ENCODE data around the gene PMPCA.

PMPCA gene

DNA sequence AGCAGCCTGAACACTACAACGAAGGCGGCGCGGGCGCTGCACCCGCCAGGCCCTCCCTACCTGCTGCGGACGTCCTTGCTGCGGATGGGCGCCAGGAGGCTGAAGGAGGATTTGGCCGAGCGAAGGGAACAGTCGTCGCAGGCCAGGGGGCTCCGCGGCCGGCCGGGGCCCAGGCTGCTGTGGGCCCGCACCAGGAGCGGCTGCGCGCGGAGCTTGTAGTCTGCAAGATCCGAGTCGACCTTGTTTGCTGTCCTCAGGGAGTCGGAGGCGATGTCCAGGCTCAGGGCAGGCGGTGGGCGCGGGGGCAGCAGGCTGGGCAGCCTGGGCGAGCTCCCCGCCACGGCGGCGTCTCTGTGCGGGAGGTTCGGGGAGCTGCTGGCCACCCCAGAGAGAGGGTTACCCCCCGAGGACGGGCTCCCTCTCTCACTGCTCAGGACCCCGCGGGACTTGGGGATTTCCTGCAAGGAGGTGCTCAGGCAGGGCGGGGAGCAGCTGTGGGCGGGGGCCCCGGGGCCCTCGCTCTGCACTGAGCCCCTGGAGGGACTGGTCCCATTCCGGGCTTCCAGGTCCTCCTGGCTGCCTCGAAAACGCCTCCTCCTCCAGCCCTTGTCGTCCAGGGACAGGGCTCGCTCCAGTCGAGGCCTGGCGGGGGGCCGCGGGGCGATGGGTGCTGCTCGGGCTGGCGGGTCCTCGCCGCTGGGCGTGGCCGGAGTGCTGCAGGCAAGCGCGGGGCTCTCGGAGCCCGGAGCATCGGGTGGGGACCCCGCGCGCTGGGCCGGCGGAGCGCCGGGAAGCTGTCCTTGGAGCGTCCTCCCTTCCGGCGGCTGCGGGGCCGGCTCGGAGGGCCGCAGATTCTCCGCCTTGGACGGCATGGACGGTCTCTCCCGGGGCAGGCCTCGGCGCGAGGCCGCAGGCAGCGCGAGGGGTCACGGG is 28.4 kb downstream of the PMPCA start:
- peak; percentile 31 to 58 (median 47) for DNase-seq

DNA sequence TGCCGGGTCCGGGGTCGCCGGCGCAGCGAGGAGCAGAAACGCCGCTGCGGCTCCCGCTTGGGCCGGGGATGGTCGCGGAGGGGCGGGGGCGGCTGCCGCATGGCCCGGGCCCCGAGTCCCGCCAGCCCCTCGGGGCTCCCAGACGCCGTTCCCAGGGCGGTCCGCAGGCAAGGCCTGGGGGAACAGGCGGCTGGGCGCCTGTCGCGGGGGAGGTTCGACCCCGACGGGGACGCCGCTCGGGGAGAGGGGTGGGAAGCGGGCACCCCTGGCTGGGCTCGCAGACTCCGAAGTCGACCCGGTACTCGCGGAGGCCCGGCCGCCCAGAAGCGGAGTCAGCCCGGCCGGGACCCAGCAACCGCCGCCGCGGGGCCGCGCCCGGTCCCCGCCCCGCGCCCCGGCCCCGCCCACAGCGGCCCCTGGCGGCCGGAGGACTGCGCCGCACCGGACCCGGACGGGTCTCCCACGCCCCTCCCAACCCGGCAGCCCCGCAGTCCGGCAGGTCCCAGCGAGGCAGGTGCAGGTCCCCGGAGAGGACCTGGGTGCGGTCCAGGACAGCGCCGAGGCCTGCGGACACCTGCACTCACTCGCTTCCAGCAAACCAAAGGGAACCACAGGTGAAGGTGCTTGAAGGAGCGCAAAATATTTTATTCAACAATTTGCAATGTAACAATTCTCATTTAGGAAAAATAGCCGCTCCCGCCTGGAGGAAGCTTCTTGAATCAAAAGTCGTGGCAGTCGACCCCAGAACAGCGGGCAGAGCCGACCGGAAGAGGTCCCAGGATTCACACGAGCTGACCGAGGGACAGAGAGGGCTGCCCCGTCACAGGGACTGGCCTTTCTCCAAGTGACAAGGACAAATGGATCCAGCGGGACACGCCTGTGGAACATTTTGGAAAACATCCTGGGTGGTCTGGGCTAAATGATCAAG is 29.3 kb downstream of the PMPCA start, which contains the start of gene INPP5E:
Gene INPP5E, minus strand, starts transcription at position 365 of the 928 bp plus-strand sequence. CDS start 426 bp downstream, outside the sequence.
- peak; percentile 59 to 83 (median 71) for DNase-seq

DNA sequence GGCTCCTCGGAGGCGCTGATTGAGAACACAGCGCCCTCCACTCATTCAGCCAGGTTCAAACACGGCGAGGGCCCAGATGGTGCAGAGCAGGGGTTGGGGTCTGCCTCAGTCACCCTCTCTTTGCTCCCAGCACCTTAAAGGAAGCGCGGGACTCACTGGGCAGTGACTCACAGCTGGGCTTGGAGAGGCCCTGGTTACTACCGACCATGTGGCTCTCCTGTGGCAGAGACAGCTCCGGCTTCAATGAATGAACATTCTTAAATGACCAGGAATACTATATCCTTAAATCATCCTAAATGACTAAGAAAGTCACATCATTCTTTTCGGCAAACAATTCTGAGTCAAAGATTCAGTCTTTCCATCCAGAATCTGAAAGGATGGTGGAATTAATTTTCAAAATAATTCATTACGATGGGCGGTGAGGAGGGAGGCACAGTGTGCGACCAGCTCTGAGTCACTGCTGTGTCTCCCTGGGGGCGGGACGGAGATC is 30.8 kb downstream of the PMPCA start:
- no peak for DNase-seq

DNA sequence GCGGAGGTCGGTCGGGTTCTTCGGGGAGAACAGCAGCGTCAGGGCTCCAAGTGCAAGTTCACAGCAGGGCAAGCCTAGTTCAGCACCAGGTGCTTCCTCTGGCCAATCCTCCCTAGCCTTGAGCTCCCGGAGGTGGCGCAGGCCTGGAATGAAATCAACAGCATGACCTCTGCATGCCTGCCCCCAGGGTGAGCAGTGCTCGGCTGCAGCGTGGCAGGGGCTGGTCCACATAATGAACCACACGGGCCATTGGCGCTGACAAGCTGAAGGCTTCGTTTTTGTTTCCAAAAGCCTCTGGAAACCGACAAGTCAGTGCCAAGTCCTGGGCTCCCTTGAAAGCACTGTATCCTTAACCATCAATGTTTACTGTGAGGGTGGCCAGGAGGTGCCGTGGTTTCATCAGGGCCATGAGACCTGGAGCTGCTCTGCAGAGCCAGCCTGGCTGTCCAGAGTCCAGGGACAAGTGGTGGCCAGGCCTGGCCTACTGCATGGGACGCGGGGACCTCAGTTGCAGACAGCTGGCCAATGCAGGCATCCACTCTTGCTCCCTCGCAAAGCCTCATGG is 31.3 kb downstream of the PMPCA start:
- no peak for DNase-seq

DNA sequence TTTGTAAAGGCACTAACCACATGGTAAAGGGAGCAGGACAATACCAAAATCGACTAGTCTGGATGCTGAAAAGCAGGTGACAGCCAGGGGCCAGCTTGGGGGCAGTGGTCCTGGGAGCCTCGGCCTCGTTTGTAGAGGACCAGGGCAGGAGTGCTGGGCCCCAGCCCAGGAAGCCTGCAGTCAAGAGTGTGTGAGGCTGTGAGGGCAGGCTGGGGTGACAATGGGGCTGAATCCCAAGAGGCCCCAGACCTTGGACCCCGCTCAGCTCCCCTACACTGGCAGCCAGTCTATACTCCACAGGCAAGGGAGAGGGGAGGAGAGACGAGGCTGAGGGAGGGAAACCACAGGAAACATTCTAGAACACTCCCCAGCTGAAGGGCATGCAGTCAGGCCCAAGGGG is 31.8 kb downstream of the PMPCA start:
- no peak for DNase-seq

GRCh38 chr9:136443087-136443486 is 32.6 kb downstream of the PMPCA start:
- DNase-seq: no peak

DNA sequence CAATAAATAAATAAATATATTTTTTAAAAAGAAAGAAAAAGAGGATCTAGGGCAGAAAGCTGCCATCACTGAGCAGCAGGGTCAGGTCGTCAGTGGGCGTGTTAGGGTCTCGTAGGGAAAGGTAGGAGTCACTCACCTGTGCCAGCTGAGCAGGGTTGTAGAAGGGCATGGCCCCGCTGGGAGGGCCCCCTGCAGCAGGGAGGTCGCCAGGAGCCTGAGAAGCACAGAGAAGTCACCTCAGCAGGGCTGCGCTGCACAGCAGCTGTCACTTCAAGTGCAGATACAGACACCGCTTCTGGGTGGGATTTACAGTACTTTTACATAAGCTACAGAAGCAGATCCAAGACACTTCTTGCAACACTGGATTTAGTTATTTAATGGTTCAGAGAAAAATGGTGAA is 33.2 kb downstream of the PMPCA start:
- DNase-seq: no peak

- DNase-seq: no peak
These were observed 33.6 kb downstream of the PMPCA start for GRCh38 chr9:136444102-136444501.

DNA sequence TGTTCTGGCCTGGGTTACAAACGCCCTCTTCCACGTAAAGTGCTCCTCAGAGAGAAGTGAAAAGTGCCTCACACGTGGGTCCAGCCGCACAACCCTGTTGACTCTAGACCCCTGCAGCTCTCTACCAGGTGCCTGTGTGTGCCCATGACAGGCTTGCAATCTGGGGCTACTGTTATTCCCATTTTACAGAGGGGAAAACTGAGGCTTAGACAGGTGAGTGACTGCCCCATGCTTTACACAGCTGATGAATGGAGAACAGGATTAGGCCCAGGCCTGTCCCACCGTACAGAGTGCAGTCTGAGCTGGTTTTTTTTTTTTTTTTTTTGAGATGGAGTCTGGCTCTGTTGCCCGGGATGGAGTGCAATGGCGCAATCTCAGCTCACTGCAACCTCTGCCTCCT is 35.3 kb downstream of the PMPCA start:
- DNase-seq: no peak

- DNase-seq: no peak
These were observed 36.8 kb downstream of the PMPCA start for GRCh38 chr9:136447173-136447778.

DNA sequence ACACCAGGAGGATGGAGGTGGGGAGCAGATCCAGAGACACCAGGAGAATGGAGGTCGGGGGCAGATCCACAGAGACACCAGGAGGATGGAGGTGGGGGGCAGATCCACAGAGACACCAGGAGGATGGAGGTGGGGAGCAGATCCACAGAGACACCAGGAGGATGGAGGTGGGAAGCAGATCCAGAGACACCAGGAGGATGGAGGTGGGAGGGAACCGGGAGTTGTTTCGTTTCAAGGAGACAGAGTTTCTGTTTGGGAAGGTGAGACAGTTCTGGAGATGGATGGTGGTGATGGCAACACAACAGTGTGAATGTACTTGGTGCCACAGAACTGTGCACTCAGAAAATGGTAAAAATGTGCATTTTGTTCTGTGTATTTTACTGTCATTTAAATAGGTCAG is 38.2 kb downstream of the PMPCA start:
- no peak for DNase-seq

DNA sequence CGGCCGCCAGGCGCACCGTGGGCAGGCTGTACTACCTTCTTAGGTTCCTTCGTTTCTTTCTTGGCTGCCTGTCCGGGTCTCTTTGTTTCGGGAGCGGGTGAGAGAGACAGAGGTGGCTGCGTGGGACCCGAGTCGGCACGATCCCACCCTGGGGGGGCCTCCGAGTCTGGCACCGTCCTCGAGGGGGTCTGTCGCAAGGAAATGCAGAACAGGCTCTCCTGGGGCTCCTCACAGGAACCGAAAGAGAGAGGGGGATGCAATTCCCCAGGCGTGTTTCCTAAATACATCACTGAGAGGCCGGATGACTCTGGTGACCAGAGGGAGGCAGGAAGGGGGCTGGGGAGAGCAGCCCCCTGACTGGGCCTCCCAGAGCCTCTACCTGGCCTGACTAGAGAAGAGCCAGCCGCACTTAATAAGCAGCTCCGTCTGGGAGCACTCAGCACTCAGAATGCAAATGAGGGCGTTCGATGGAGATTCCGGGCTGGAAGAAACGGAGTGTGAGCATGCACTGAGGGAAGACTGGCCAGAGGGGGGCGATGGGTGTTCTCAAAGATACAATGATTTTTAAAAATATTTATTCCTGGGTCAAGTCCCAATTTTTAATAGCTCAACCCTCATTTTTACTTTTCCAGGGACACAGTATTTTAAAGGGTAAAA is 40.9 kb downstream of the PMPCA start:
- no peak for DNase-seq

DNA sequence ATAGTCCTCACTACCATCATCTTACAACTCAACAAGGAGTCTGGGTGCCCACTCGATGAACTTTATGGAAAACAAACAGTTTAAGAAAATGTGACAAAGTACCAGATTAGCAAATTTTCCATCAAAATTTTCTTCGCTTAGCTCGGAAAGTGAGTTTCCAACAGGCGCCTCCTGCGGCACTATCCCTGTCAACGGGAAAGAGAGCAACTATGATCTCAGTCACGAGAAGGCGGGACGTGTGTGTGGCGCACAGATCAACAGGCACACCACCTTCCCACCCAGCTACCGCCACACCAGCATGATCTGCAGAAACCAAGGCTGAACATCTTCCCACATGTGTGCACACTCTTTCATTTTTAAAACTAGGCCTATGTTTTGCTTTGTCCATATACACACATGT is 42.9 kb downstream of the PMPCA start:
- no peak for DNase-seq

- DNase-seq: no peak
These were observed 43.8 kb downstream of the PMPCA start for GRCh38 chr9:136454026-136454796.

DNA sequence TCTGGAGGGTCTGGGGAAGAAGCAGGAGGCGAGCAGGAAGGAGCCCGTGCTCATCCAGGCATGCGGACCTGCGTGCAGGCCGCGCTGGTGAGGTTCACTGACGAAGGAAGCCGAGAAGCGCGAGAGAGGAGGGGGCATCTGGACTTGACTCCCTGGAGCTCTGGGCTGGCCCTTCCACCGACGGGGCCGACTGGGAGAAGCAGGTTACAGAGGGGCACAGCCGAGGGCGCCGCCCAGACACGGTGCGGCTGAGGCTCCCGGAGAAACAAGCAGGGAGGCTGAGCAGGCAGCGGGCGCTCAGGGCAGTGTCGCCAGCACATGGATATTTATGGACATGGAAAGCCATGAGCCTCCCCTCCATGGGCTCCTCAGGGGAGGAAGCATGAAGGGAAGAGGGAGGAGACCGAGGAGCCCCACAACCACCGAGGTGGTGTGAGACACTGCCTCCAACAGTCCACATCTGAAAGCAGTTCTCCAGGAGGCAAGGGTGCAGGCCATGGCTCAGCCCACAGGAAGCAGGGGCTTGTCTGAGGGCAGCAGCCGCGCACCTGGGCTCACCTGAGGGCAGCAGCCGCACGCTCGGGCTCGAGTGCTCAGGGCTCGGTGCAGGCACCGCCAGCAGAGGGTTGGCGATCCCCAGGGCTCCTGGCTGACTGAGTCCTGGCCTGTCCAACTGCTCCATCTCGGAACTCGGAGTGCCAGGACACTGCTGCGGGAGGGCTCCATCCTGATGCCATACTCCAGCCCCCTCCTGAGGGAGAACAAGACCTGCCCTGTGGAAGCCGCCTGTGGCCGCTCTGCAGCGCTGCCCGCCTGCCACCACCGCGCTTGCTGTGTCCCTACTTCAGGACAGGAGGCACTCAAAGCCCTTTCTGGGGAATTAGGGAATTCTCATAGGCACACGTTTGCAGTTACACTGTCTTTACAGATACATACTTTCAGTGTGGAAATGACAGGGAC is 44.9 kb downstream of the PMPCA start:
- no peak for DNase-seq

GRCh38 chr9:136456258-136456657 is 45.8 kb downstream of the PMPCA start:
- DNase-seq: no peak

GRCh38 chr9:136457326-136457725 is 46.9 kb downstream of the PMPCA start:
- DNase-seq: no peak

DNA sequence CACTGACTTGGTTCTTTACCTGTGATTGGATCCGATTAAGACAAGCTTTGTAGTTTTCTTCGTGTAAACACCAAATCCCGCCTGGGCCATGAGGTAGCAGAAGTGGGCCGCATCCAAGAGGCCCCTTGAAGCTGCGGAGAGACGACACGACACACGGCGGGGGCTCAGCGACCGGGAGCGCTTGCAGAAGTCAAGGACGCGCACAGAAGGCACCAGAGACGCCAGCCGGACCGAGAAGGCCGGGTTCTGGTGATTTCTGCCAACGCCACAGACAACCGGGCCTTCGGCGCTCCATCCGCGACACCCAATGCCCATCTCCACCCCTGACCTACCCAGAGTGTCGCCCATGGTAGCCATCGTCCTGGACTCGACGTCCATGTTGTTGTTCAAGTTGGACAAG is 49.0 kb downstream of the PMPCA start:
- no peak for DNase-seq

- DNase-seq: no peak
These were observed 50.4 kb downstream of the PMPCA start for GRCh38 chr9:136460772-136461325.

DNA sequence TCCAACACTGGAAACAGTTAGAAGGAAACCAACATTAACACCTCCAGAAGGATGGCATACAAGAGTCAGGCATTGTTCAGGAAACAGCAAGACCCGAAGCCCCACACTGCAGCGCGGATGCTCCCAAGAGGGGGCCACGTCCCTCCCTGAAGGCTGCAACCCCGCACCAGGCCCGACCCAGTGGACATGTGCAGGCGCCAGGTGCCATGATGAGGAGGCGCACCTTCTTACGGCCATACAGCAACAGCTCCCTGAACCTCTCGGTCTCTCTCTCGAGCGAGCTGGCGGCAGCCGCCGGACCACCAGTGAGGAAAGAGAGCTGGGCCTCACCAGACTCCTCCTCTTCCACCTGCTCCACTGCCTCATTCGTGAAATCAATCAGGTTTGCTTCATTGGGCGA is 52.2 kb downstream of the PMPCA start:
- DNase-seq: no peak
